GM18499 (cell line): ENCODE results near the gene SSBP3.

Experiments used
- ATAC-seq: cut with Tn5 transposase; IDR thresholded peaks from one replicate; pipeline ENCODE4 v1.9.1; 2021; ENCODE audit warnings: moderate number of reproducible peaks; ENCODE audit not compliant: insufficient read depth, unreplicated experiment

Gene SSBP3

GRCh38 chr1:54336116-54336515, 70.1 kb downstream of the SSBP3 start:
- no peak for ATAC-seq

- ATAC-seq: no peak
Measured at GRCh38 chr1:54335755-54336108, 70.5 kb downstream of the SSBP3 start.

GRCh38 chr1:54335011-54335754, 71.0 kb downstream of the SSBP3 start:
- ATAC-seq: no peak

- no peak for ATAC-seq
Measured at GRCh38 chr1:54332781-54333585, 73.2 kb downstream of the SSBP3 start.

GRCh38 chr1:54331843-54332463, 74.2 kb downstream of the SSBP3 start:
- ATAC-seq: no peak

- ATAC-seq: no peak
Measured at GRCh38 chr1:54331091-54331772, 75.0 kb downstream of the SSBP3 start.

GRCh38 chr1:54329312-54330003, 76.7 kb downstream of the SSBP3 start:
- no peak for ATAC-seq

GRCh38 chr1:54328066-54328636, 78.0 kb downstream of the SSBP3 start:
- no peak for ATAC-seq

GRCh38 chr1:54327386-54328065, 78.7 kb downstream of the SSBP3 start:
- ATAC-seq: no peak

- ATAC-seq: no peak
Measured at GRCh38 chr1:54326543-54327385, 79.4 kb downstream of the SSBP3 start.

GRCh38 chr1:54325703-54326461, 80.3 kb downstream of the SSBP3 start:
- no peak for ATAC-seq

- ATAC-seq: no peak
Measured at GRCh38 chr1:54325284-54325683, 80.9 kb downstream of the SSBP3 start.

- no peak for ATAC-seq
Measured at GRCh38 chr1:54324251-54325140, 81.7 kb downstream of the SSBP3 start.

GRCh38 chr1:54323921-54324250, 82.3 kb downstream of the SSBP3 start:
- ATAC-seq: no peak

- ATAC-seq: no peak
Measured at GRCh38 chr1:54323324-54323739, 82.9 kb downstream of the SSBP3 start.

GRCh38 chr1:54318246-54318814, 87.9 kb downstream of the SSBP3 start:
- ATAC-seq: no peak

GRCh38 chr1:54317084-54317483, 89.1 kb downstream of the SSBP3 start:
- ATAC-seq: no peak
